ENCODE measurements around the gene NUP210.
A peak's percentile ranks its signal among the peaks of the same experiment; 100 is the strongest.

The NUP210 gene

GRCh38 chr3:13318626-13319470 is 101.3 kb downstream of the NUP210 start:
- DNase-seq = no peak

- DNase-seq = no peak
Observed at GRCh38 chr3:13317596-13318320, 102.4 kb downstream of the NUP210 start.

GRCh38 chr3:13316603-13317002 is 103.5 kb downstream of the NUP210 start:
- no peak for DNase-seq

GRCh38 chr3:13314877-13315276 is 105.2 kb downstream of the NUP210 start:
- no peak for DNase-seq

GRCh38 chr3:13313813-13314212 is 106.3 kb downstream of the NUP210 start:
- no peak for DNase-seq

- DNase-seq = no peak
Observed at GRCh38 chr3:13309004-13309403, 111.1 kb downstream of the NUP210 start.

- DNase-seq = peak in 1 of 2 experiments; percentile 15
Observed at GRCh38 chr3:13308380-13308801, 111.7 kb downstream of the NUP210 start.

GRCh38 chr3:13307041-13307440 is 113.1 kb downstream of the NUP210 start:
- no peak for DNase-seq

- no peak for DNase-seq
Observed at GRCh38 chr3:13305623-13306022, 114.5 kb downstream of the NUP210 start.

GRCh38 chr3:13303410-13303809 is 116.7 kb downstream of the NUP210 start:
- no peak for DNase-seq

- no peak for DNase-seq
Observed at GRCh38 chr3:13301286-13301987, 118.7 kb downstream of the NUP210 start.

GRCh38 chr3:13300546-13301285 is 119.4 kb downstream of the NUP210 start:
- DNase-seq = no peak

GRCh38 chr3:13299531-13300155 is 120.5 kb downstream of the NUP210 start:
- DNase-seq = no peak

GRCh38 chr3:13296662-13297061 is 123.5 kb downstream of the NUP210 start:
- no peak for DNase-seq

GRCh38 chr3:13294442-13295351 is 125.4 kb downstream of the NUP210 start:
- DNase-seq = no peak

- no peak for DNase-seq
Observed at GRCh38 chr3:13292375-13292774, 127.7 kb downstream of the NUP210 start.

- DNase-seq = no peak
Observed at GRCh38 chr3:13290941-13291340, 129.2 kb downstream of the NUP210 start.

- no peak for DNase-seq
Observed at GRCh38 chr3:13289771-13290285, 130.3 kb downstream of the NUP210 start.

- DNase-seq = no peak
Observed at GRCh38 chr3:13288732-13289718, 131.1 kb downstream of the NUP210 start.

GRCh38 chr3:13287833-13288232 is 132.3 kb downstream of the NUP210 start:
- DNase-seq = no peak

All from NCI-H446 (cell line).